Activated CD4-positive, alpha-beta T cell treated with anti-CD3 and anti-CD28 coated beads, Interleukin-2, amount 10 ng/mL, durations not matched to agents 7 days and 5 days (primary cell): Measurements from ENCODE around the gene RAB3B. TPM values are rescaled to one million over a fixed set of nuclear protein-coding genes. Genes with fewer than 3 reads are reported as not detected.
"Not testable (repeated sequence)": the region's sequence is repeated elsewhere in the genome, so short reads cannot be mapped to it uniquely, and the experiment has no call there.

ENCODE experiments used
- CTCF ChIA-PET: fragments of 350-600 bp; sonication (Branson Sonifier 250); formaldehyde crosslinking; loops from one replicate; lab custom pipeline; 2021; ENCODE audit warnings: antibody characterized with exemption; lab: Charles Lee
- POLR2A ChIA-PET: fragments of 350-600 bp; sonication (Branson Sonifier 250); formaldehyde crosslinking; loops from one replicate; lab custom pipeline; 2021; ENCODE audit warnings: antibody characterized with exemption; lab: Charles Lee
- DNase-seq: peaks from one replicate; pipeline ENCODE4 v3.0.0-alpha.2; 2020
- H3K27ac Mint-ChIP-seq: one replicate; pipeline ENCODE4 v1.8.0; 2021; ENCODE audit warnings: mild to moderate bottlenecking, moderate library complexity, mixed read lengths
- H3K27me3 Mint-ChIP-seq: one replicate; pipeline ENCODE4 v1.8.0; 2021; ENCODE audit warnings: mixed read lengths
- H3K36me3 Mint-ChIP-seq: one replicate; pipeline ENCODE4 v1.8.0; 2021; ENCODE audit warnings: low read depth, mixed read lengths
- H3K4me1 Mint-ChIP-seq: one replicate; pipeline ENCODE4 v1.8.0; 2021; ENCODE audit warnings: mixed read lengths
- H3K4me3 Mint-ChIP-seq: one replicate; pipeline ENCODE4 v1.8.0; 2021; ENCODE audit warnings: mild to moderate bottlenecking, moderate library complexity, mixed read lengths
- H3K9me3 Mint-ChIP-seq: one replicate; pipeline ENCODE4 v1.8.0; 2021; ENCODE audit warnings: mixed read lengths
- total RNA-seq, 2 experiments: library from RNA; stranded (reverse); gene quantifications; one replicate each; pipeline ENCODE4 v1.2.3, GENCODE V29; 2021

RAB3B gene
- total RNA-seq, 2 experiments from 2014 or later, result 0.02 TPM

- no peaks in the 10 kb centered on the region for H3K4me1 Mint-ChIP-seq
- no peak overlapping the region for H3K4me3 Mint-ChIP-seq
- no peak overlapping the region for H3K27ac Mint-ChIP-seq
- H3K36me3 Mint-ChIP-seq, result no peaks in the 10 kb centered on the region
- H3K9me3 Mint-ChIP-seq, result no peaks in the 10 kb centered on the region
- POLR2A ChIA-PET, result interaction anchor here (0.6 kb wide), 1 partner anchor 74 kb away, joined by 4 read pairs; the partner anchor contains the start of gene TXNDC12
- CTCF ChIA-PET, result no interaction called here
- no peak for DNase-seq
- peaks cover 3% of the 10 kb centered on the region for H3K27me3 Mint-ChIP-seq
Measured at GRCh38 chr1:51981555-51981954, 8.9 kb downstream of the RAB3B start.

- no peak overlapping the region for H3K4me3 Mint-ChIP-seq
- DNase-seq, result no peak
- CTCF ChIA-PET, result no interaction called here
- no peaks in the 10 kb centered on the region for H3K4me1 Mint-ChIP-seq
- H3K36me3 Mint-ChIP-seq, result no peaks in the 10 kb centered on the region
- no peaks in the 10 kb centered on the region for H3K9me3 Mint-ChIP-seq
- no peak overlapping the region for H3K27ac Mint-ChIP-seq
- POLR2A ChIA-PET, result no interaction called here
- H3K27me3 Mint-ChIP-seq, result peaks cover 3% of the 10 kb centered on the region
Measured at GRCh38 chr1:51978099-51978498, 12.4 kb downstream of the RAB3B start.

DNA sequence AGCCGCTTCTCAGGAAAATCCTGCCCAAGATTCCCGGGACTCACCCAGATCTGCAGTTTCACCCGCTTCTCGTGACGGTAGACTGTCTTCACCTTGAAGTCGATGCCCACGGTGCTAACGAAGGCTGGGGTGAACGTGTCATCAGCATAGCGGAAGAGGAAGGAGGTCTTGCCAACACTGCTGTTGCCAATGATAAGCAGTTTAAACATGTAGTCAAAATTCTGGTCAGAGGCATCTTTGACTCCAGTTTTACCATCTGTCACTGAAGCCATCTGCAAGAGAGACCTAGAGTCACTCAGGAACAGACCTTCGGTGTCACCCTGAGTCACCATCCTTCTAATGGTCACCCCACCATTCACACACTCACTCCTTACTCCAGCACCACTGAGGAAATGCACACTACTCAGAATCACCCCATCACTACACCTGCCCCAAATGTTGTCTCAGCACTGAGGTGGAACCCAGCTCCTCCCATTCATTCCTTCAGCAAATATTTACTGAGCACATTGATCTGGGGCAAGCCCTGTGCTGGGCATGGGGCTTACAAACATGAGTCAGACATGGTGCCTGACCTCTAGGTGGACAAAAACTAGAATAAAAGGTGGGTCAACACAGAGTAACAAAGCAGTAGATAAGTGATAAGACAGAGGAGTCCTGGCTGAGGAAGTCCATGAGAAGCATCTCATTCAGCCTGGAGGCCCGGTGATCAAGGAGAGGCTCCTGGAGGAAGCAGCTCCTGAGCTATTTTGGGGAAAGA is 13.5 kb downstream of the RAB3B start:
- ChIA-PET CTCF (no interaction called here), POLR2A (no interaction called here)
- Mint-ChIP-seq H3K4me3 (no peak overlapping the region), H3K27ac (no peak overlapping the region), H3K9me3 (no peaks in the 10 kb centered on the region), H3K4me1 (no peaks in the 10 kb centered on the region), H3K27me3 (peaks cover 3% of the 10 kb centered on the region), H3K36me3 (no peaks in the 10 kb centered on the region)
- DNase-seq, result no peak

DNA sequence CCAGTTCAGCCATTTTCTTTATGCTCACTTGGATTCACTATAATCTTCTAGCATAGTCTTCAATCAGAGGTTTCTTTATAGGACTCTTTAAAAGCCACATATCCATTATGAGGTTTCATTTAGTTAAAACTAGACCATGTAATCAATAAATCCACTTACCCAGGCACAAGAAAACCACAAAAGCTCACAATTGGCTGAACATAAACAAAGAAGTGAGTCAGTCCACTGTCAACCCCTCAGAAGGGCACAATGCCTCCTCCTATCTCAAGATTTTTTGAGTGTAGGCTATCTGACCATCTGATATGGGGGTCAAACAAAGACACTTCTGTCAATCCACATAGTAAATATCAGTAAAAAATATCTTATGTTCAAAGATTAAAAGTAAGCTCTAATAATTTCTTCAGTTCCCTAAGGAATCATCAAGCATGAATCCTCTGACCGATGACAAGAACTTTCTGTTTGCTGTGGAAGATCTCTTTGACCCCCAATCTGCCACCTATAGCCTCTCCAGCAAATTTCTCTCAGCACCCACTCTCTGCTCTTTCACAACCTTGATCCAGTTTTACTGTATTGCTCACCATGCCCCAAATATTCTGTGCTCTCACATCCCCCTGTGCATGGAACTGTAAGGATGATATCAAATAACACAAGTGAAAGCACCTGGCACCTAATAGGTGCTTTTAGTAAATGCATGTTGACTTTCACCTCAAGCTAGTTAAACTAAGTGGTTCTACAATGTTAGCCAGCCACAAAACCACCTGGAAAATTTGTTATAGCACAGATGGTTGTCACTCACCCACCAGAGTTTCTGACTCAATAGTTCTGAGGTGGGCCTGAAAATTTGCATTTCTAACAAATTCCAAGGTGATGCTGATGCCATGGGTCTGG is 16.7 kb downstream of the RAB3B start:
- no peaks in the 10 kb centered on the region for H3K4me1 Mint-ChIP-seq
- DNase-seq, result no peak
- ChIA-PET CTCF (no interaction called here), POLR2A (no interaction called here)
- H3K27ac Mint-ChIP-seq, result no peak overlapping the region
- no peak overlapping the region for H3K4me3 Mint-ChIP-seq
- no peaks in the 10 kb centered on the region for H3K36me3 Mint-ChIP-seq
- H3K27me3 Mint-ChIP-seq, result peaks cover 3% of the 10 kb centered on the region
- no peaks in the 10 kb centered on the region for H3K9me3 Mint-ChIP-seq

DNA sequence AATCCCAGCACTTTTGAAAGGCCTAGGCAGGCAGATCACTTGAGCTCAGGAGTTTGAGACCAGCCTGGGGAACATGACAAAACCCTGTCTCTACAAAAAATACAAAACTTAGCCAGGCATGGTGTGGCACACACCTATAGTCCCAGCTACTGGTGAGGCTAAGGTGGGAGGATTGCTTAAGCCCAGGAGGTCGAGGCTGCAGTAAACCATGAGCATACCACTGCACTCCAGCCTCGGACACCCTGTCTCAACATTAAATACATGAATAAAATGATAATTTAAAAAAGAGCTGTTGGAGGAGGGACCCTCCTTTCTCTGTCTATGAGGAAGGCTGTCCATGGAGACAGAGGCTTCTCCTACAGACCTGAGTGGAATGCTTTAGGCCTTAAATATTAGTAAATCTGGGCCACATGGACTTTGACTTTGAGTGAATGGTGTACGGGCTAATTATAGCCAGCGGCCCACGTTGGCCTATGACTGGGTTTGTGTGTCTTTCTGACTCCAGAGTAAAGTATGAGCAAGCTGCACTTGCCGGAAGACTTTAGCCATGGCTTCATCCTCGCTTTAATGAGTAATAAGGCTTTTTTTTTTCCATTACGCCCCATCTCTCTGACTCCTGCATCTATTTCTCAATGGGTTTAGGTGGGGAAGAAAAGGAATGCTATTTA is 21.3 kb downstream of the RAB3B start:
- Mint-ChIP-seq H3K27ac (no peak overlapping the region), H3K9me3 (no peaks in the 10 kb centered on the region), H3K36me3 (no peaks in the 10 kb centered on the region), H3K27me3 (no peaks in the 10 kb centered on the region), H3K4me1 (no peaks in the 10 kb centered on the region), H3K4me3 (no peak overlapping the region)
- ChIA-PET CTCF (interaction anchor here (0.5 kb wide), 1 partner anchor 69 kb away, joined by 3 read pairs; no protein-coding TSS in a partner anchor), POLR2A (no interaction called here)
- DNase-seq, result no peak

DNA sequence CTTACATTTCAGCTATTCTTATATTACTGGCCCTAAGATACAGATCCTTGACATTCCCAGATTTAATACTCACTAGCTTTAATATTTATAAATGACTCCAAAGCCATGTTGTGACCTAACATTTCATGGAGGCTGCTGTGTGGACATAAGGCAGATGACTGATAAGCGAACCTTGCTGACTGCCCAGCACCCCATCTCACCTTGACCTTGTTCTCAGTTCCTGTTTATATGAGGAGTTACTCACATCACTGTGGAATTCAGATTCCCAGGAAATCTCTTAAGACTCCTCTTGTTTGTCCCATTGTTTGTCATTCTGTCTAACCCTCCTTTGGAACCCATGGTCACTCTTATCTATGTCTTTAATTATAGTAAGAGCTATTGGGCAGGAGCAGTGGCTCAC is 21.9 kb downstream of the RAB3B start:
- POLR2A ChIA-PET, result no interaction called here
- CTCF ChIA-PET, result interaction anchor here (0.5 kb wide), 1 partner anchor 70 kb away, joined by 3 read pairs; no protein-coding TSS in a partner anchor
- H3K27me3 Mint-ChIP-seq, result no peaks in the 10 kb centered on the region
- no peak for DNase-seq
- no peaks in the 10 kb centered on the region for H3K9me3 Mint-ChIP-seq
- H3K36me3 Mint-ChIP-seq, result no peaks in the 10 kb centered on the region
- H3K4me1 Mint-ChIP-seq, result no peaks in the 10 kb centered on the region
- no peak overlapping the region for H3K4me3 Mint-ChIP-seq
- H3K27ac Mint-ChIP-seq, result no peak overlapping the region

GRCh38 chr1:51967213-51967791 is 23.2 kb downstream of the RAB3B start:
- DNase-seq, H3K27ac Mint-ChIP-seq, POLR2A ChIA-PET, H3K9me3 Mint-ChIP-seq, H3K36me3 Mint-ChIP-seq, H3K27me3 Mint-ChIP-seq, H3K4me1 Mint-ChIP-seq, CTCF ChIA-PET, H3K4me3 Mint-ChIP-seq: not testable (repeated sequence)

DNA sequence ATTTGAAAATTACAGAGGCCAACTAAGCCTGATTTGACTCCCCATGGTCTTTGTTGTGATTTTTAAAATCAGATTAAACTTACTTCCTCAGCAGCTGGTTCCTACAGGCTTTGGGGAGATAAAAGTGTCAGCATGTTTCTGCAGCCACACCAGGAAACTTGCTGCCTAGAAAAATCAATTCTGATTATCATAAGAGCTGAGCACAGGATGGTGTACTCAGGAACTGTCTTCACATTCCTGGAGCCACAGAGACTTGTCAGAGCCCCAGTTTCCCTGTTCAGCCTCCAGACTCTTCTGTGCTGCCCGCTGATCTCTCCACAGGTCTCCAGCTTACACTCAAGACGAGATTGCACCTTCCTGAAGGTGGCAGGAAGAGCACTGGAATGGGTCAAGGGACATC is 23.9 kb downstream of the RAB3B start:
- Mint-ChIP-seq H3K4me3 (no peak overlapping the region), H3K36me3 (no peaks in the 10 kb centered on the region), H3K27ac (no peak overlapping the region), H3K27me3 (no peaks in the 10 kb centered on the region), H3K4me1 (no peaks in the 10 kb centered on the region), H3K9me3 (no peaks in the 10 kb centered on the region)
- POLR2A ChIA-PET, result no interaction called here
- no peak for DNase-seq
- CTCF ChIA-PET, result no interaction called here

GRCh38 chr1:51964309-51964696 is 26.2 kb downstream of the RAB3B start:
- H3K4me3 Mint-ChIP-seq, result no peak overlapping the region
- H3K27me3 Mint-ChIP-seq, result no peaks in the 10 kb centered on the region
- CTCF ChIA-PET, result no interaction called here
- no peak for DNase-seq
- H3K36me3 Mint-ChIP-seq, result no peaks in the 10 kb centered on the region
- H3K27ac Mint-ChIP-seq, result no peak overlapping the region
- POLR2A ChIA-PET, result no interaction called here
- H3K9me3 Mint-ChIP-seq, result no peaks in the 10 kb centered on the region
- no peaks in the 10 kb centered on the region for H3K4me1 Mint-ChIP-seq

GRCh38 chr1:51963592-51964308 is 26.8 kb downstream of the RAB3B start:
- H3K9me3 Mint-ChIP-seq, result no peaks in the 10 kb centered on the region
- POLR2A ChIA-PET, result no interaction called here
- H3K27me3 Mint-ChIP-seq, result no peaks in the 10 kb centered on the region
- H3K27ac Mint-ChIP-seq, result no peak overlapping the region
- CTCF ChIA-PET, result no interaction called here
- H3K36me3 Mint-ChIP-seq, result no peaks in the 10 kb centered on the region
- H3K4me1 Mint-ChIP-seq, result no peaks in the 10 kb centered on the region
- no peak for DNase-seq
- no peak overlapping the region for H3K4me3 Mint-ChIP-seq

DNA sequence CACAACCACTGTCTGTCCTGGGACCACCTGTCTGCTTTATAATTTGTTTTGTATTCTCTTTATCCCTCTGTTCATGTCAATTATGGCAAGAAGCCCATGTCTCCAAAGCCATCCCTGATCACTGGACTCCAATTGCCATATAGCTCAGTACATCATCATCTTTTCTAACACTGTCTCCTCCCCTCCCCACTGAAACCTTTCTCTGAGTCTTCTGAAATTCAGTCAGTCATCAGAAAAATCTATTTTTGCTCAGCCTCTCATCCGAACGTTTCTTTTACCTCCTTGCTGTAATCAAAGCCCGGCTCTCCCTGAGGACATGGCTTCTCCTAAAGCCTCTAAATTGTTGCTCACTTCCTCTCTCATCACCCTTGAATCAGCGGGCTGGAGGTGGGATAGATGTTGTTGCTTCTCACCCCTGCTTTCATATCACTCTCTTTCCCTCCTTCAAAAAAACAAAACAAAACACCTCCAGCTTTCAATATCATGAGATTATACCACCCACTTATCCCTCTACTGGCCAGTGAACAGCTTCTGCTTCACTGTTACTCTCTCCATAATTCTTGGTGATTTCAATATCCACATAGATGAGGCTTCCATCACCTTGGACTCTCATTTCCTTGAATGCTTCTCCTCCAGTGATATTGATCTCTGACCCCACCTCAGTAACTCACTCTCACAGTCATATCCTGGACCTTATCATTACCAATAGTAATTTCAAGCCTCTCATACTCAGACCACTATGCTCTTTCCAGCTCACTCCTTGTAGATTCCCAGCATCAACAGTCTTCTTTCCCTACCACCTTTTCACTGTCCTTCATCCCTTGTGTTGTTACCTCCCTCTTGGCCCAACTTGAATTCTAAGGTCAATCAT is 27.8 kb downstream of the RAB3B start:
- DNase-seq, result no peak
- no peaks in the 10 kb centered on the region for H3K36me3 Mint-ChIP-seq
- no peak overlapping the region for H3K4me3 Mint-ChIP-seq
- ChIA-PET POLR2A (no interaction called here), CTCF (interaction anchor here (0.6 to 0.9 kb wide), 2 partner anchors 13 to 193 kb away, joined by 3 to 4 read pairs; no protein-coding TSS in a partner anchor)
- no peaks in the 10 kb centered on the region for H3K4me1 Mint-ChIP-seq
- no peak overlapping the region for H3K27ac Mint-ChIP-seq
- no peaks in the 10 kb centered on the region for H3K9me3 Mint-ChIP-seq
- H3K27me3 Mint-ChIP-seq, result no peaks in the 10 kb centered on the region
